ENCODE data around the gene PTPN18. TPM values are rescaled to one million over a fixed set of nuclear protein-coding genes. Genes with fewer than 3 reads are reported as not detected.

Gene PTPN18
- total and polyA plus RNA-seq, 8 donors: 37.0 to 87.0 (median 43.3) TPM

- Histone ChIP-seq H3K4me1 (peaks cover 0 to 11% (median 4%) of the 10 kb centered on the region in 3 donors), H3K9me3 (no peaks in the 10 kb centered on the region), H3K27me3 (no peaks in the 10 kb centered on the region), H3K36me3 (no peaks in the 10 kb centered on the region), H3K4me3 (peak overlapping the region; percentile 66 to 100 (median 78)), H3K27ac (peak overlapping the region; percentile 70 to 90 (median 81))
- DNase-seq (no peak), ATAC-seq (peak; percentile 5 to 27 (median 18)), FAIRE-seq (no peak)
- intact Hi-C loops (cut with DNase I): no loop called here
- WGBS, 2 donors: 29% methylated on average over 24 of the region's 24 CpGs
- TF ChIP-seq, protein P1, sequence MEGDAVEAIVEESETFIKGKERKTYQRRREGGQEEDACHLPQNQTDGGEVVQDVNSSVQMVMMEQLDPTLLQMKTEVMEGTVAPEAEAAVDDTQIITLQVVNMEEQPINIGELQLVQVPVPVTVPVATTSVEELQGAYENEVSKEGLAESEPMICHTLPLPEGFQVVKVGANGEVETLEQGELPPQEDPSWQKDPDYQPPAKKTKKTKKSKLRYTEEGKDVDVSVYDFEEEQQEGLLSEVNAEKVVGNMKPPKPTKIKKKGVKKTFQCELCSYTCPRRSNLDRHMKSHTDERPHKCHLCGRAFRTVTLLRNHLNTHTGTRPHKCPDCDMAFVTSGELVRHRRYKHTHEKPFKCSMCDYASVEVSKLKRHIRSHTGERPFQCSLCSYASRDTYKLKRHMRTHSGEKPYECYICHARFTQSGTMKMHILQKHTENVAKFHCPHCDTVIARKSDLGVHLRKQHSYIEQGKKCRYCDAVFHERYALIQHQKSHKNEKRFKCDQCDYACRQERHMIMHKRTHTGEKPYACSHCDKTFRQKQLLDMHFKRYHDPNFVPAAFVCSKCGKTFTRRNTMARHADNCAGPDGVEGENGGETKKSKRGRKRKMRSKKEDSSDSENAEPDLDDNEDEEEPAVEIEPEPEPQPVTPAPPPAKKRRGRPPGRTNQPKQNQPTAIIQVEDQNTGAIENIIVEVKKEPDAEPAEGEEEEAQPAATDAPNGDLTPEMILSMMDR (IDR thresholded peaks at IDR 0.05): peak in 1 of 4 donors; percentile 2
These were observed 17.3 kb downstream of the PTPN18 start for GRCh38 chr2:130372833-130373807.

DNA sequence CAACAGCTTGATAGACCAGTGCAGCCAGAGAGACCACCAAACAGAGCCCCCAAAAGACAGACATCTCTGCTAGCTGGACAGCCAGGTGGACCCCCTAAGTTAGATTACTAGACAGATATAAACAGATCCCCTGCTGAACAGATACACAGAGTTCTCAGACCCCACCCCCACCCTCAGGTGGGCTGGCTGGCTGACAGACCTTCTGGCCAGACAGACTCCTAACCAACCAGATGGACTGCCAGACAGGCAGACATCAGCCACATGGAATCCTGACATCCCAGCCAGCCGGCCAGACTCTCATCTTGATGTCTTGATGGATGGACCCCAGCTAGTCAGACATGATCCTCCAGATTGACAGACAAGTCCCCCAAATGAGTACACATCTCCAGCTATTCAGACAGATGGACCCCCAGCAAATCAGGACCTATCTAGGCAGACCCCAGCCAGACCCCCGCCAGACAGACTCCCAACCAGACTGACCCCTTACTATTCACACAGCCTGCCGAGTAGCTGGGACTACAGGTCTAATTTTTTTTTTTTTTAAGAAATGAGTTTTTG lies 18.0 kb downstream of the PTPN18 start:
- H3K4me1 ChIP-seq: peaks cover 0 to 11% (median 4%) of the 10 kb centered on the region in 3 donors
- no peaks in the 10 kb centered on the region for H3K27me3 ChIP-seq
- no peak for ATAC-seq
- FAIRE-seq: no peak
- TF ChIP-seq, protein P1 (IDR thresholded peaks at IDR 0.05): no peak
- H3K9me3 ChIP-seq: no peaks in the 10 kb centered on the region
- peak overlapping the region in 1 of 4 donors; percentile 84 for H3K4me3 ChIP-seq
- H3K27ac ChIP-seq: no peak overlapping the region
- DNase-seq: no peak
- H3K36me3 ChIP-seq: no peaks in the 10 kb centered on the region
- intact Hi-C loops (cut with DNase I): no loop called here
- 84 to 92% methylated on average over 3 of the region's 3 CpGs for WGBS, 2 donors

DNA sequence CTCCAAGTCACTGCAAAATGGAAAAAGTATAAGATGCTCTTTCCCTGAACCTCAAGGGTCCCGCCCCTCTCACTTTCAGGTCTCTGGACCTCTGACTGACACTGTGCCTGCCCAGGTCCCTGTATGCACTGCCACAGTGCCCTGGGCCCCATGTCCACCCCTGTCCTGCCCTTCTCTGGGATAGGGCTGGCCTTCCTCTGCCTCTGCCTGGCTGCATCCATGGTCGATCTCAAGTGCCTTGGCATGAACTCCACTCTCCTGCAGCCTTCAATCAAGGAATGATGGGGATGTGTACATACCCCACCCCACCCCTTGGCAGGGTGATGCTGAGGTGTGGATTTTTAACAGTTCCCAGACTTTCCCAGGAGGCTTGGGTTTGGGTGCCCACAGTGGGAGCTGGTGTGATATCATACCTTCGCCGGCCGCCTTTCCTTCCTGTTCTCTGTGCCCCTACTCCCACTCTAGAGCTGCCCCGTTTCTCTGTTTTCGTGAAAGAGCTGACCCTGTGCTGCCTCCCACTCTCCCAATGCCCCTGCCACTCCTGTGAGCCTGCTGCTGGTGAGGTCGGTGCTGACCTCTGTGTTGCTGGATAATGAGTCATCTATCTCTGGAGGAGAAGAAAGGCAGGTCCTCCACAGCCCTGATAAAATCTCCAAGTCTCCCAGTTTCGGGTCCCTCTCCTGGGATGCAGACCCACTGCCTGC lies 18.9 kb downstream of the PTPN18 start:
- DNase-seq (no peak), FAIRE-seq (no peak), ATAC-seq (no peak)
- intact Hi-C loops (cut with DNase I): no loop called here
- Histone ChIP-seq H3K36me3 (no peaks in the 10 kb centered on the region), H3K4me3 (no peak overlapping the region), H3K9me3 (no peaks in the 10 kb centered on the region), H3K4me1 (peaks cover 0 to 11% (median 4%) of the 10 kb centered on the region in 3 donors), H3K27ac (no peak overlapping the region), H3K27me3 (no peaks in the 10 kb centered on the region)
- TF ChIP-seq, protein P1 (IDR thresholded peaks at IDR 0.05): no peak
- 90 to 94% methylated on average over 9 of the region's 9 CpGs for WGBS, 2 donors

DNA sequence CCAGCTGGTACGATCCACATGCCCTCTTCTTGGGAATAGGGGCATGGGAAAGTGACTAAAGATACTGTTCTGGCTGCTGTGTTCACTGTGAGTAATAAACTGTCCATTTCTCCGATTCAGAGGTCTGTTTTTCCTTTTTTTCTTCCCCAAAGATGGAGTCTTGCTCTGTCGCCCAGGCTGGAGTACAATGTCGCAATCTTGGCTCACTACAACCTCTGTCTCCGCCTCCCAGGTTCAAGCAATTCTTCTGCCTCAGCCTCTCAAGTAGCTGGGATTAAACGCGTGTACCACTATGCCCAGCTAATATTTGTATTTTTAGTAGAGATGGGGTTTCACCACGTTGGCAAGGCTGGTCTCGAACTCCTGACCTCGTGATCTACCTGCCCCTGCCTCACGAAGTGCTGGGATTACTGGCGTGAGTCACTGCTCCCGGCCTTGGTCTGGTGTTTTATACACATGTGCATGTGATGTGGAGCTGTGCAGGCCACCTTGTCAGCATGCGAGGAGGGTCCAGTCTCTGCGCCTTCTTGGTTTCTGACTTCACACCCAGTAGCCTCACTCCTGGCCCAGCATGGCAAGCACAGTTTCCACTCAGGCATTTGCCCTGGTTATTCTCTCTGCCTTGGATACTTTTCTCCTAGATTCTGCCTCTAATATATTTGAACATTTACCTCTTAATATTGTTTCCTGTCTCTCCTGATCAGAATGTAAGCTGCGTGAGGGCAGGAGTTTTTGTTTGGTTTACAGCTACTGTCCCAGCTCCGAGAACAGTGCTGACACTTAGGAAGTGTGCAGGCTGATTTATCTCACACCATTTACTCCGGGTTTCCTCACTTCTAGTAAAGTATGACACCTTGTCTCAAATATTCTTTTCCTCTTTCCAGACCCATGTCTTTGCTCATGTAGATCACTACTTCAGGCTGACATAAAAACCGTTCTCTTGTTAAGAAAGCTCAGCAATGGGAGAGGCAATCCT lies 19.7 kb downstream of the PTPN18 start:
- no peak for FAIRE-seq
- WGBS, 2 donors: 95 to 97% methylated on average over 19 of the region's 19 CpGs
- TF ChIP-seq, protein P1 (IDR thresholded peaks at IDR 0.05): no peak
- no peak for ATAC-seq
- Histone ChIP-seq H3K27ac (no peak overlapping the region), H3K27me3 (no peaks in the 10 kb centered on the region), H3K4me1 (peaks cover 0 to 11% (median 4%) of the 10 kb centered on the region in 3 donors), H3K4me3 (no peak overlapping the region), H3K36me3 (no peaks in the 10 kb centered on the region), H3K9me3 (no peaks in the 10 kb centered on the region)
- intact Hi-C loops (cut with DNase I): no loop called here
- no peak for DNase-seq
